HCT116 (cell line): ENCODE measurements around the gene ABCC8. TPM values are rescaled to one million over a fixed set of nuclear protein-coding genes. Genes with fewer than 3 reads are reported as not detected.

Experiments
- ATAC-seq: fragments of 200-7000 bp; cut with Tn5 transposase; 2 replicates; pipeline ENCODE4 v1.9.1; 2020; ENCODE audit warnings: mild to moderate bottlenecking, moderate library complexity
- BruUV-seq: library from RNA; stranded (reverse); fragments of 400-500 nt; replicated peaks from 2 replicates; lab custom pipeline; 2021; lab: Mats Ljungman, UMichigan
- CTCF ChIA-PET: fragments of 300-600 bp; sonication (Branson Sonifier 250); formaldehyde crosslinking; loops from one replicate; lab custom pipeline; 2021; ENCODE audit warnings: antibody characterized with exemption; lab: Charles Lee
- POLR2A ChIA-PET: fragments of 300-600, 350-600 bp; sonication (Branson Sonifier 250); formaldehyde crosslinking; loops from one replicate; lab custom pipeline; 2021; ENCODE audit warnings: antibody characterized with exemption; lab: Charles Lee
- RAD21 ChIA-PET, 2 experiments: fragments of 300-600 bp; sonication (Branson Sonifier 250); formaldehyde crosslinking; loops; one replicate each; lab custom pipeline; 2023; ENCODE audit warnings: low total read pairs in 2 of 2; ENCODE audit not compliant: uncharacterized antibody in 2 of 2, unreplicated experiment in 2 of 2, low non-redundant PET in 1 of 2; lab: Charles Lee
- DNase-seq: peaks from one replicate; pipeline ENCODE4 v3.0.0-alpha.2; 2010; ENCODE audit warnings: low read depth, low spot score
- H2AFZ ChIP-seq: fragments of 200-600 bp; shearing (Covaris generic), sonication (generic); 2 replicates; pipeline ENCODE4 v1.6.1; 2017; ENCODE audit warnings: low read depth, mixed run types, mixed read lengths, antibody characterized with exemption, low read length; ENCODE audit not compliant: poor library complexity, severe bottlenecking
- H3K27ac ChIP-seq: 2 replicates; pipeline ENCODE4 v1.5.1; 2012; ENCODE audit warnings: low read depth, low read length
- H3K27me3 ChIP-seq: fragments of 200-600 bp; sonication (generic); 2 replicates; pipeline ENCODE4 v1.6.1; 2016; ENCODE audit warnings: mixed run types, low read length, mixed read lengths; ENCODE audit not compliant: insufficient read depth
- H3K36me3 ChIP-seq, 2 experiments: fragments of 200-500 bp in 1 of 2; fragments of 200-600 bp in 1 of 2; sonication (Bioruptor generic) in 1 of 2; sonication (generic) in 1 of 2; 2 replicates each; pipeline versions ENCODE4 v1.5.1 to v1.6.1; 2014 to 2016; ENCODE audit warnings: low read length in 2 of 2, inconsistent platforms in 1 of 2, mixed read lengths in 1 of 2, mixed run types in 1 of 2; ENCODE audit not compliant: insufficient read depth in 2 of 2, control insufficient read depth in 1 of 2
- H3K4me1 ChIP-seq, 2 experiments: fragments of 200-600 bp in 1 of 2; sonication (generic) in 1 of 2; 2 replicates each; pipeline versions ENCODE4 v1.5.1 to v1.6.1; 2012 to 2017; ENCODE audit warnings: low read length in 2 of 2, inconsistent platforms in 1 of 2, mild to moderate bottlenecking in 1 of 2, mixed read lengths in 1 of 2, mixed run types in 1 of 2, moderate library complexity in 1 of 2; ENCODE audit not compliant: insufficient read depth in 2 of 2, control insufficient read depth in 1 of 2
- H3K4me2 ChIP-seq: fragments of 200-600 bp; sonication (generic); 2 replicates; pipeline ENCODE4 v1.6.1; 2017; ENCODE audit warnings: mixed run types, low read length, mixed read lengths
- H3K4me3 ChIP-seq, 2 experiments: fragments of 200-600 bp in 1 of 2; sonication (generic) in 1 of 2; replicated peaks in 1 of 2; 2 replicates each; pipeline ENCODE4 v1.5.1; 2011 to 2016; ENCODE audit warnings: low read length in 2 of 2, control low read depth in 1 of 2, low read depth in 1 of 2, mild to moderate bottlenecking in 1 of 2, mixed read lengths in 1 of 2, mixed run types in 1 of 2
- H3K79me2 ChIP-seq: fragments of 200-600 bp; sonication (generic); 2 replicates; pipeline ENCODE4 v1.6.1; 2017; ENCODE audit warnings: mild to moderate bottlenecking, mixed run types, low read length, moderate library complexity, mixed read lengths; ENCODE audit not compliant: insufficient read depth
- H3K9ac ChIP-seq: fragments of 200-600 bp; sonication (generic); 2 replicates; pipeline ENCODE4 v1.6.1; 2016; ENCODE audit warnings: low read length, mixed read lengths
- H3K9me2 ChIP-seq: fragments of 200-600 bp; sonication (generic), shearing (Covaris generic); 2 replicates; pipeline ENCODE4 v1.6.1; 2017; ENCODE audit warnings: mixed run types, mild to moderate bottlenecking, moderate library complexity; ENCODE audit not compliant: insufficient read depth
- H3K9me3 ChIP-seq, 2 experiments: fragments of 200-500 bp in 1 of 2; fragments of 200-600 bp in 1 of 2; sonication (Bioruptor generic) in 1 of 2; sonication (generic) in 1 of 2; 2 replicates each; pipeline ENCODE4 v1.6.1; 2014 to 2017; ENCODE audit warnings: low read length in 2 of 2, mixed read lengths in 2 of 2, inconsistent platforms in 1 of 2, low read depth in 1 of 2, mild to moderate bottlenecking in 1 of 2, mixed run types in 1 of 2, moderate library complexity in 1 of 2; ENCODE audit not compliant: control insufficient read depth in 1 of 2, insufficient read depth in 1 of 2
- H4K20me1 ChIP-seq: fragments of 200-600 bp; sonication (generic), shearing (Covaris generic); 2 replicates; pipeline ENCODE4 v1.6.1; 2017; ENCODE audit warnings: mixed run types, mild to moderate bottlenecking, moderate library complexity; ENCODE audit not compliant: insufficient read depth
- ATF3 ChIP-seq: IDR thresholded peaks from 2 replicates; pipeline ENCODE4 v1.6.1; 2012
- CEBPB ChIP-seq: IDR thresholded peaks from 2 replicates; pipeline ENCODE4 v1.6.1; 2012; ENCODE audit warnings: low read depth
- EGR1 ChIP-seq: IDR thresholded peaks from 2 replicates; pipeline ENCODE4 v1.6.1; 2012; ENCODE audit warnings: low read depth
- ELF1 ChIP-seq: IDR thresholded peaks from 2 replicates; pipeline ENCODE4 v1.6.1; 2012; ENCODE audit warnings: low read depth, borderline replicate concordance
- FOSL1 ChIP-seq: IDR thresholded peaks from 2 replicates; pipeline ENCODE4 v1.6.1; 2012; ENCODE audit warnings: low read depth
- POLR2A ChIP-seq: IDR thresholded peaks from 2 replicates; pipeline ENCODE4 v1.7.0; 2011; ENCODE audit warnings: borderline replicate concordance; ENCODE audit not compliant: insufficient read depth, insufficient read length; ENCODE audit errors: extremely low read depth
- POLR2AphosphoS5 ChIP-seq: IDR thresholded peaks from 2 replicates; pipeline ENCODE4 v1.6.1; 2011; ENCODE audit warnings: mild to moderate bottlenecking, low read depth, low read length, moderate library complexity
- SIN3A ChIP-seq: IDR thresholded peaks from 2 replicates; pipeline ENCODE4 v1.6.1; 2012; ENCODE audit warnings: low read depth
- ZBTB33 ChIP-seq: IDR thresholded peaks from 2 replicates; pipeline ENCODE4 v1.6.1; 2011; ENCODE audit warnings: mild to moderate bottlenecking, low read length, moderate library complexity; ENCODE audit not compliant: insufficient replicate concordance; ENCODE audit errors: extremely low read depth
- ZFX ChIP-seq: fragments of 450-650 bp; IDR thresholded peaks from 2 replicates; pipeline ENCODE4 v1.6.1; 2017
- intact Hi-C: fragments of 100-400 bp; cut with micrococcal nuclease; formaldehyde crosslinking; loops from 2 replicates; pipeline ENCODE4 v1.10.0; 2022
- total RNA-seq: library from RNA; stranded (reverse); gene quantifications from one replicate; pipeline ENCODE4 v1.2.1, GENCODE V29; 2021; ENCODE audit not compliant: unreplicated experiment

ABCC8 gene
- total RNA-seq, 1 experiment from 2014 or later = 0.39 TPM

DNA sequence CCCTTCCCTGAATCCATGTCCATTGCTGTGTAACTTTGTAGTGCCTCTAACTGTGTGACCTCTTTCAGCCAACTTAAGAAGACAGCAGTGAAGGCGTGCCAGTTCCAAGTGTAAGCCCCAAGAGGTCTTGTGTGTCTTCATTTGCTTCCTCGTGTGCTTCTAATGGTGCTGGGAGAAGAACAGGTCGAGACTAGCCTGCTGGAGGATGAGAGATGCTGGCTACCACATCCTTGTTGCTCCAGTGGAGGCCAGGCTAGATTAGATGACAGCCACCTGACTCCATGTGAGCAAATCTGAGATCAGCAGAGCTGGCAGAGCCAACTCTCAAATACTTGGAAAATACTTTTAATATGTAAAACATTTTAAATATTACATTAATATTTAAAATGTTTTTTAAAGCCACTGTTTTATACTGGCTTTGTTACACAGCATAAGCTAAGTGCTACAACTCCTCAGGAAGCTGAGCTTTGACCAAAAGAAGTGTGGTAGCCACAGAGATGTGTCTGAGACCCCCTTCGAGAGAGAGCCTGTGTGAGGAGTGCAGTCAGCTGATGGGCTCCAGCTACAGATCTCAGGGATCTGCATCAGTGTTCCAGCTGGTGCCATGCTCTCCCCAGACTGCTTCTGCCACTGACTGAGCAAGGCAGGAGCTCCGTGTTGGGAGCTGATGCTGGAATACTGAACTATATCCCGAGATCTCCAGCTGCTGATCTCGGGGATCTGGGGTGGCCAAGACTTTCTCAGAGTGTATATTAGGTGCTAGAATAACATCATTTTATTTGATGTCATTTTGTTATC is 97.1 kb downstream of the ABCC8 start:
- Histone ChIP-seq H3K9me3 (peaks cover 6 to 8% of the 10 kb centered on the region in 2 experiments; a peak in 3 of 4 replicates), H3K79me2 (no peaks in the 10 kb centered on the region), H3K36me3 (no peaks in the 10 kb centered on the region), H3K4me3 (no peak overlapping the region), H3K27ac (no peak overlapping the region), H3K4me2 (no peak overlapping the region), H3K27me3 (no peaks in the 10 kb centered on the region), H3K9ac (no peak overlapping the region), H3K9me2 (no peaks in the 10 kb centered on the region), H2AFZ (no peak overlapping the region), H4K20me1 (no peaks in the 10 kb centered on the region), H3K4me1 (no peaks in the 10 kb centered on the region)
- no peak for ATAC-seq
- no TSS peak for BruUV-seq
- ChIA-PET CTCF (no interaction called here), RAD21 (no interaction called here), POLR2A (no interaction called here)
- no peak for DNase-seq
- TF ChIP-seq ATF3 (no peak), ELF1 (no peak), FOSL1 (no peak), POLR2AphosphoS5 (no peak), CEBPB (no peak), SIN3A (no peak), EGR1 (no peak), ZBTB33 (no peak), ZFX (no peak), POLR2A (no peak)
- intact Hi-C loops = loop anchor here (5.0 kb wide), 1 partner anchor 218 kb away; no protein-coding TSS in a partner anchor
